UCSD-AML1 (cell line): Measurements from ENCODE around the gene BTBD19.
A peak's percentile ranks its signal among the peaks of the same experiment; 100 is the strongest.
"Not testable (repeated sequence)": the region's sequence is repeated elsewhere in the genome, so short reads cannot be mapped to it uniquely, and the experiment has no call there.

Source experiments
- DNase-seq: peaks from one replicate; lab custom pipeline; 2025; ENCODE audit not compliant: unreplicated experiment; lab: John Stamatoyannopoulos, UW

BTBD19 gene

GRCh38 chr1:44808938-44809917, 905 bp downstream of the BTBD19 start:
- peak; percentile 76 for DNase-seq

DNA sequence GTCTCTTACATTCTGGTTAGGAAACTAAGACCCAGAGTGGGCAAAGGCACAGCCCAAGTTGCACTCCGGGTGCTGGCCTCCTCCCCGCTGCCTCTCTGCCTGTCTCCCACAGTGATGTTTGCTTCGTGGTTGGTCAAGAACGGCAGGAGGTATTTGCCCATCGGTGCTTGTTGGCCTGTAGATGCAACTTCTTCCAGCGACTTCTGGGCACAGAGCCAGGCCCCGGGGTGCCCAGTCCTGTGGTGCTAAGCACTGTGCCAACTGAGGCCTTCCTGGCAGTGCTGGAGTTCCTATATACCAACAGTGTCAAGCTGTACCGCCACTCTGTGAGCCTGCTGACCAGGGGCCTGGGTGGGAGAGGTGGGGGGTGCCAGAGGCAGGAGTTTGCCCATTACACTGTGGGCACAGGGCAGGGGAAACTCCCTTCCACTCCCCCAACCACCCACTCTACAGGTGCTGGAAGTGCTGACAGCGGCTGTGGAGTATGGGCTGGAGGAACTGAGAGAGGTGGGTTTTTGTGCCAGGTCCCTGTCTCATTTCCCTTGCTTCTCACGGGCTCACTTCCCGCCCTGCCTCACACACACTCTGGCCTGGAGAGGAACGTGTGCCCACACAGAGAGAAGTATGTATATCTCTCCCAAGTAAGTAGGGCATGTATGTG, 1.9 kb downstream of the BTBD19 start:
- DNase-seq, result no peak

DNA sequence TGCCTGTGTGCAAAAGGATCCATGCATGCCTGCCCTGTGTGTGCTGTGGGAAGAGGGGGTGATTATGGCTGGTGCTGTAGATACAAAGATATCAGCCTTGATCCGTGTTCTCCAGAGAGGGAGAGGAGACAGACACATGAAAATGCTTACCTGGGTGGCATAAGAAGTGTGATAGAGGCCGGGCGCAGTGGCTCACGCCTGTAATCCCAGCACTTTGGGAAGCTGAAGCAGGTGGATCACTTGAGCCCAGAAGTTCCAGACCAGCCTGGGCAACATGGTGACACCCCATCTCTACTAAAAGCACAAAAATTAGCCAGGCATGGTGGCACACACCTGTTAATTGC, 2.4 kb downstream of the BTBD19 start:
- DNase-seq, result not testable (repeated sequence)

DNA sequence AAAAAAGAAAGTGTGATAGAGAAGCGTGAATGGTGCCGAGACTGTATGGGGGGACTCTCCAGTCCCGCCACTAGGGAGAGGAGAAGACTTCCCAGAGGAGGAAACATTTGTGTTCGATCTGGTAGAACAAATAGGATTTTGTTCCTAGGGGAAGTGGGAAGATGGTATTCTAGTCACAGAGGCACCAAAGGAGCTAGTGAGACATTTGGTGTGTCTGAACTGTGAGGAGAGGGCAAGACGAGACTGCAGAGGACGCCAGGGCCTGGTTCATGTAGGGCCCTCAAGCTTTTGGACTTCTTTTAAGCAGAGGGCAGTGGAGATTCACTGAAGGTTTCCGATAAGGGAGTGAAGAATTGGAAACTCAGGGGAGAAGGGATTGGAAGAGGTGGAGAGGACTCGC, 2.9 kb downstream of the BTBD19 start:
- no peak for DNase-seq

DNA sequence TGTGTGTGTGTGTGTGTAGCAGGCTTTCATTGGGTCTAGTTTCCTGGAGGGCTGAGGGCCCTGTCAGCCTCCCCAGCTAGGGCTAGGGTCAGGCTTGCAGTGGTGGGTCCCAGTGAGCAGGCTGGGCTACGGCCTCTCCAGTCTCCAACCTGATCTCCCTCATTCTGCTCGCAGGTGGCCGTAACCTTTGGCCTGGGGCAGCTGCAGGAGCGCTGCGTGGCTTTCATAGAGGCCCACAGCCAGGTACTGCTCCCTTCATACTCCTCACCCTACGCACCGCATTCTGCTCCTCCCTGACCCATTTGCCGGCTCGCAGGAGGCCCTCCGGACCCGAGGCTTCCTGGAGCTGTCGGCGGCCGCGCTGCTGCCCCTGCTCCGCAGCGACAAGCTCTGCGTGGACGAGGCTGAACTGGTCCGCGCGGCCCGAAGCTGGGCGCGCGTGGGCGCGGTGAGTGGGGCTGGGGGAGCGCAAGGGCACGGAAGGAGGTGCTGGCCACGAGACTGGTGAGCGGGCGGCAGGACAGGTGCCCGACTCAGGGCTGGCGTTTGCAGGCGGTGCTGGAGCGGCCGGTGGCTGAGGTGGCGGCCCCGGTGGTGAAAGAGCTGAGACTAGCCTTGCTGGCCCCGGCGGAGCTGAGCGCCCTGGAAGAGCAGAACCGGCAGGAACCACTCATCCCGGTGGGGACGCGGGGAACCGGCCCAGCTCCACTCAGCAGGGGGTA, 4.7 kb downstream of the BTBD19 start:
- no peak for DNase-seq

DNA sequence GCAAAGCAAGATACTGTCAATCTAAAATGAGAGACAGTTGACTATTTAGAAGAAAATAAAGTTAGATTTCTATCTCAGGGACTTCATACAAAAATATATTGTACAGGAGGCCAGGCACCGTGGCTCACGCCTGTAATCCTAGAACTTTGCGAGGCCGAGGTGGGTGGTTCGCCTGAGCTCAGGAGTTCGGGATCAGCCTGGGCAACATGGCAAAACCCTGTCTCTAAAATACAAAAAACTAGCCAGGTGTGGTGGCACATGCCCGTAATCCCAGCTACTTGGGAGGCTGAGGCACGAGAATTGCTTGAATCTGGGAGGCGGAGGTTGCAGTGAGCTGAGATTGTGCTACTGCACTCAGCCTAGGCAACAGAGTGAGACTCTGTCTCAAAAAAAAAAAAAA, 7.6 kb downstream of the BTBD19 start:
- not testable (repeated sequence) for DNase-seq

- DNase-seq, result no peak
Observed at GRCh38 chr1:44817307-44817706, 9.0 kb downstream of the BTBD19 start.

DNA sequence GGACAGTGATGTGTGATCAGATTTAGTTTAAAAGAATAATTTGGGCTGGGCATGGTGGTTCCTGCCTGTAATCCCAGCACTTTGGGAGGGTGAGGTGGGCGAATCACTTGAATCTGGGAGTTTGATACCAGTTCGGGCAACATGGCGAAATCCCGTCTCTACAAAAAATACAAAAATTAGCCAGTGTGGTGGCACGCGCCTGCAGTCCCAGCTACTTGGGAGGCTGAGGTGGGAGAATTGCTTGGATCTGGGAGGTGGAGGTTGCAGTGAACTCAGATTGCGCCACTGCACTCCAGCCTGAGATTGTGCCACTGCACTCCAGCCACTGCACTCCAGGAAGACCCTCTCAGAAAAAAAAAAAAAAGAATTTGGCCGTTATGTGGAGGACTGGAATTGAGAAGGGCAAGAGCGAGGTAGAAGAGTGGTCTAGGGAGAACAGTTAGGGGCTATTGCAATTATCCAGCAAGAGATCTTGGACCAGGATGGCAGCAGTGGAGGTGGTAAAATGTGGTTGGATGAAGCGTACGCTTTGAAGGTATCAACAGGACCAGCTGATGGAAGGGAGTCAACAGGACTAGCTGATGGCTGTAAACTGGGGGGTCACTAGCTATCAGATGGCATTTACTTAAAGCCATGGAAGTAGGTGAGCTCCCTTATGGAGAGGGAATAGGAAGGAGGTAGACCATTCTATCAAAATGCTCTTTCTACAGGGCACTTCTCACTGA, 9.6 kb downstream of the BTBD19 start:
- DNase-seq, result no peak

- no peak for DNase-seq
Observed at GRCh38 chr1:44819196-44819607, 10.9 kb downstream of the BTBD19 start.

DNA sequence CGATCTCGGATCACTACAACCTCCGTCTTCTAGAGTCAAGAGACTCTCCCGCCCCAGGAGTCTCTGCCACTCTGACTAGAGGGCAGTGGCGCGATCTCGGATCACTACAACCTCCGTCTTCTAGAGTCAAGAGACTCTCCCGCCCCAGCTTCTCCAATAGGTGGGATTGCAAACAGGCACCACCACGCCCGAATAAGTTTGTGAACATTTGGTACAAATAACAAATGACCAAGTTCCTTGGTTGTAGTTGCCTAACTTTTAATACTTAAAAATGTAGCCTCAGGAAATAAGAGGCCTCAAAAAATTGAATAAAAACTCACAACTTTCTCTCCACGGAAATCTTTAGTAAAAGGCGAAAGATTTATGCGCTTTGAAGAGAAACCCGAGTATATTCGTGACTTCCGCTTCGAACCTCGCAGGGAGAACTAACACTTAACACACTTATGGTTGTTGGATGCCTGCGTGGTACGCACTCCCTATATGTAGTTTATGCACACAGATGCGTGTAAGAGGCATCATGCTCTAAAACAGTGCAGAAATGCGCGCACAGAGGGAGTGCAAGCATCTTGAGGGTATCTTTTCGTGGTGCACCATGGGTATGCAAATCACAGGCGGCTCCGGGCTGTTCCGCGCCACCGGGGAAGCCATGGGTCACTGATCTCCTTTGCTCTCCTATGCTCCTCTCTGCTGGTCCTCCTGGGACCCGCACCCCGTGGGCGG, 11.4 kb downstream of the BTBD19 start:
- DNase-seq, result peak; percentile 62

DNA sequence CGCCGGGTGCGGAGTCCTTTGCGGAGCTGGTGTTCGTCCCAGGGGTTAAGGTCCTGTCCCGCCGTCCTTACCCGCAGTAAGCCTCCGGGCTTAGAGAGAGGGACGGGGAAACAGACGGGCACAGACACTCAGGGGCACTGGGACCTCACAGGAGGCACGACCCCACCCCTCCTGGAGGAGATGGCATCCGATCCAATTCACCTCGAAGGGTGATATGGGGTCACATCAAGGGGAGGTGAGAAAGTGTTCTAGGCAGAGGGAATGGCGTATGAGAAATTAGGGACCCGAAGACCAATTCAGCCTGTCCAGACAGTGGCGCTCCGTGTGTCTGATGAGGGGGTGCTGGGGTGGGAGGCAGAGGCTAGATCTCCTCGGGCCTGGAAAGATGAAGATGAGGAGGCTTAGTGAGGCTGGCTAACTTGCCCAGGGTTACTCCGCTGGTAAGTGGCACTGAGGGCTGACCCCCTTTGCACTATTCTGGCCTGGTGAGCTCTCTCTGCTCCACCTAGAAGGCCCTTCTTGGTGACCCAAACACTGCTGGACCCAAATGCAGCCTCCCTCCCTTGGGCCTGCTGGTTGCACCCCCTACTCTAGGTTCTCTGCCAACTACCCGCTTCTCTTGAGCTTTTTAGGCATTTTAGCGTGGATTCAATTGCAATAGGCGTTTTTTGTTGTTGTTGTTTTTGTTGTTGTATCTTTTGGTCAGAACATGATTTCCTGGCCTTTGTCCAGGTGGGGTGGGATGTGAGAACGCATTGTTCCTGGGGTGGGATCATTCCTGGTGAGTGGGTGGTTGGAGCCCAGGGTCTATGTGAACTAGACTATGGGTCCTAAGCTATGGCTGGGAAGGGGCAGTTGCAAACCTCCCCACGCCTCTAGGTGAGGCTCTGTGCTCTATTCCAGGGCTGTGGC, 12.3 kb downstream of the BTBD19 start:
- no peak for DNase-seq

DNA sequence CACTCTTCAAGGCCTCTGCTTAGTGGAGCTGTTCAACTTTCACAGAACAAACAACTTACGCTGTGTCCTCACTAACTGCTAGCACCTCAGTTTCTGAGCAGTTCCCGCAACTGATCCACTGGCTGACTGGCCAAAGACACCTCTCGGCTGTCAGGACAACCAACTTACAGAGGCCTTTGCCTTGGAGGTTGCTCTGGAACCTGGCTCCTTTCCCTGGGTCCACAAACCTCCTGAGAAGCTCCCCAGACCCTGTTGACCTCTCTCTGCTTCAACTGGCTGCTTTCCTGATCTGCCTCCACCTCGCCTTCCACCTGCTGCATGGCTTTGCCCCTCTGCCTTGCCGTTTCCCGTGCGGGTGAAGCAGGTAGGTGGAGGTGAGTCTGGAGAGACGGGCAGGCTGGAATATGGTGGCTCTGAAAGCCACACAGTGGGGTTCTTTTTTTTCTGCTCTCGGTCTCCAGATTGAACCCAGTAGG, 13.0 kb downstream of the BTBD19 start:
- DNase-seq, result no peak

DNA sequence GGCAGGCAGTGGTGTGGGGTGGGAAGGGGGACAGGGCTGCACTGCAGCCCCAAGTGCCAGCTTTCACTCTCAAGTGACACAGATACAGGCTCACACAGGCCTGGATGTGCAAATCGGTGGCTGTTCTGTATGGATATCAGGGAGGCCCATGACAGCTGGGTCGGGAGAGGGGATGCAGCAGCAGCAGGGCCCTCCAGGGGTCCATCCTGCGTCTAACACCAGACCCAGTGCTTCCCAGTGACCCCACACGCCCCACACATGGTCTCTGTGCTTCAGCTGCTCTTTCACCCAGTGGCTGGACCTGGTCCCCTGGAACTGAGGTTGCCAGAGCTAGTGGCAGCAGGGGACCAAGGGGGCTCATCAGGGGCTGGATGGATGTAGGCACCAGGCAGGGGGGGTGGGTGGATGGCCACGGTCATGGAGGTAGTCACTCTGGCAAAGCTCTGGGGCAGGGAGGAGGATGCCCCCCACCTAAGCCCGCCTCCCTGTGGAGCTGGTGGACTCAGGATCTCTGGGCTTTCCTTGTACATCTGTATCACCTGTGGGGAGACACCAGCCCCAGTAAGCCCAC, 13.9 kb downstream of the BTBD19 start:
- no peak for DNase-seq

GRCh38 chr1:44822981-44823451, 14.7 kb downstream of the BTBD19 start:
- DNase-seq, result no peak

DNA sequence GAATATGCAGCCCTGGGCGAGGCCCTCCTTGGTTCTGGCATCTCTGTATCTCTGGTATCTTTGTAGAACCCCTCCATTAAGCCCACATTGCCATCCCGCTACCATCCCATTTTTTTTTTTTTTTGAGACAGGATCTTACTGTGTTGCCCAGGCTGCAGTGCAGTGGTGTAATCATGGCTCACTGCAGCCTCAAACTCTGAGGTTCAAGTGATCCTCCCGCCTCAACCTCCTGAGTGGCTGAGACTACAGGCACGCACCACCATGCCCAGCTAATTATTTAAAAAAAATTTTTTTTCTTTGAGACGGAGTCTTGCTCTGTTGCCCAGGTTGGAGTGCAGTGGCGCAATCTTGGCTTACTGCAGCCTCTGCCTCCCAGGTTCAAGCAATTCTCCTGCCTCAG, 16.1 kb downstream of the BTBD19 start:
- DNase-seq, result not testable (repeated sequence)

DNA sequence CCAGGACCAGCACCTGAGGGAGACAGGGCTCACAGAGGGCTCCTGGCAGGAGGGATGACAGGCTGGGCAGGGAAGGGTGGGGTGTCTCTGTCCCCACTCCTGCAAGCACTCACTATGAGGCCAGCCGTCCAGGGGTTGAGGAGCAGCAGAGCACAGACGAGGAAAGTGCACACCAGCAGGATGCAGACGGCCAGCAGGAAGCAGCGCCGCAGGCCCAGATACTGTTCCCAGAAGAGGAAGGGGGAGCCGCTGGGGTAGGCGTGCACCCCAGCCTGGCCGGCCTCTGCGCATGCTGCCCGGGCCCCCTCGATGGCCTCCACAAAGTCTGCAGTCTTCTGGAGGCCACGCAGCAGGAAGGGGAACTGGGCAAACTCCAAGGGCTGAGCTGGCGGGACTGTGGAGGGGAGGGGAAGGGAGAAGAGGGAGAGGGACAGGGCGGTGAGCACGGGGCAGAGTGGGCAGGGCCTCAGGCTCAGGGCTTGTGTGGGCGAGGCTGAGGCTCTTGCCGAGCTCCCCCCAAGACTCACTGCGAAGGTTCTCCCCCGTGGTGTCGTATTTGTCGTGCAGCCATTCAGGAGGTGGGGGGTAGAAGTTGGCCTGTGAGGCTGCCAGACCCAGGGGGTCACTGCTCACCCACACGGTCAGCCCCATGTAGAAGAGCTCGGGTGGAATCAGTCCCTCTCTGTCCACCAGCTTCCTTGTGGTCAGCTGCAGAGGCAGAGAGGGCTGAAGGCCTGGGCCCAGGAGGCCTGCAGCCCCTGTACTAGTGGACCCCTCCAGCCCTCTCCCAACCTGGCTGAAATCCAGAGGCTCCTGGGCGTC, 18.3 kb downstream of the BTBD19 start:
- DNase-seq, result peak; percentile 87

GRCh38 chr1:44827197-44828002, 19.1 kb downstream of the BTBD19 start:
- no peak for DNase-seq
